ENCODE measurements around the gene PCBP3. TPM values are rescaled to one million over a fixed set of nuclear protein-coding genes. Genes with fewer than 3 reads are reported as not detected.

PCBP3 gene
- total RNA-seq, 4 donors from 2014 or later = 0.77 to 8.6 (median 3.2) TPM; not detected in 1

- no peak for DNase-seq
- TF ChIP-seq CTCF (IDR thresholded peaks at IDR 0.05) (no peak), POLR2A (IDR thresholded peaks at IDR 0.05) (no peak)
- H3K9me3 ChIP-seq = no peaks in the 10 kb centered on the region
- H3K27me3 ChIP-seq = no peaks in the 10 kb centered on the region
- intact Hi-C loops (cut with DNase I; ENCODE audit: low total_unique reads) = no loop called here
- H3K36me3 ChIP-seq = no peaks in the 10 kb centered on the region
- no peak overlapping the region for H3K4me3 ChIP-seq
- H3K4me1 ChIP-seq = no peaks in the 10 kb centered on the region
- H3K27ac ChIP-seq = no peak overlapping the region
Observed at GRCh38 chr21:45865106-45865835, 221.7 kb downstream of the PCBP3 start.

GRCh38 chr21:45866551-45866950 lies 223.0 kb downstream of the PCBP3 start:
- no peaks in the 10 kb centered on the region for H3K36me3 ChIP-seq
- H3K4me1 ChIP-seq = no peaks in the 10 kb centered on the region
- no peaks in the 10 kb centered on the region for H3K9me3 ChIP-seq
- no peak overlapping the region for H3K27ac ChIP-seq
- H3K4me3 ChIP-seq = no peak overlapping the region
- no peak for DNase-seq
- intact Hi-C loops (cut with DNase I; ENCODE audit: low total_unique reads) = no loop called here
- TF ChIP-seq POLR2A (IDR thresholded peaks at IDR 0.05) (no peak), CTCF (IDR thresholded peaks at IDR 0.05) (no peak)
- no peaks in the 10 kb centered on the region for H3K27me3 ChIP-seq

GRCh38 chr21:45867041-45867666 lies 223.6 kb downstream of the PCBP3 start:
- no peak for DNase-seq
- H3K27ac ChIP-seq = no peak overlapping the region
- intact Hi-C loops (cut with DNase I; ENCODE audit: low total_unique reads) = no loop called here
- no peak overlapping the region for H3K4me3 ChIP-seq
- no peaks in the 10 kb centered on the region for H3K27me3 ChIP-seq
- H3K36me3 ChIP-seq = no peaks in the 10 kb centered on the region
- H3K4me1 ChIP-seq = no peaks in the 10 kb centered on the region
- no peaks in the 10 kb centered on the region for H3K9me3 ChIP-seq
- TF ChIP-seq POLR2A (IDR thresholded peaks at IDR 0.05) (no peak), CTCF (IDR thresholded peaks at IDR 0.05) (no peak)

DNA sequence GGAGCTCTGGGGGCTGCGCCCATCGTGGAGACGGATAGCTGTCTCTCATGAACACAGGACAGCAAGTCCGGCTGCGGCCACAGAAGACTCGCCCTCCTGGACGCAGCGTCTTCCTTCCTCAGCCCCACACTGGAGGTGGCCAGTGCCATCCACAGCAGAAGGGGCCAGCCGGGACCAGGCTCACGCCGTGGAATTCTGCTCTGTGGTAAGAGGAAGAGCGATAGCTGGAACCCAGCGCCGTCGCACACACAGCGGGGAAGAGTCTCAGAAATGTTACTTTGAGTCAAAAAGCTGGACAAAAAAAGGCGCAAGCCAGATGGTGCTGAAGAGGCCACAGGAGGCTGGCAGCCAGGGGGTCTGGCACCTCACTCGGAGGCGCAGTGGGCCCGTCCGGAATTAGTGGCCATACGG lies 224.2 kb downstream of the PCBP3 start:
- Histone ChIP-seq H3K4me3 (no peak overlapping the region), H3K4me1 (no peaks in the 10 kb centered on the region), H3K27ac (no peak overlapping the region), H3K9me3 (no peaks in the 10 kb centered on the region), H3K27me3 (no peaks in the 10 kb centered on the region), H3K36me3 (no peaks in the 10 kb centered on the region)
- TF ChIP-seq CTCF (IDR thresholded peaks at IDR 0.05) (no peak), POLR2A (IDR thresholded peaks at IDR 0.05) (no peak)
- intact Hi-C loops (cut with DNase I; ENCODE audit: low total_unique reads) = no loop called here
- DNase-seq = no peak

GRCh38 chr21:45868086-45868485 lies 224.6 kb downstream of the PCBP3 start:
- no peaks in the 10 kb centered on the region for H3K27me3 ChIP-seq
- intact Hi-C loops (cut with DNase I; ENCODE audit: low total_unique reads) = no loop called here
- no peak for DNase-seq

More at GRCh38 chr21:45868086-45868485, 224.6 kb downstream of the PCBP3 start:
- no peak for TF ChIP-seq POLR2A (IDR thresholded peaks at IDR 0.05)
- no peak for TF ChIP-seq CTCF (IDR thresholded peaks at IDR 0.05)
- Histone ChIP-seq H3K9me3 (no peaks in the 10 kb centered on the region), H3K27ac (no peak overlapping the region), H3K36me3 (no peaks in the 10 kb centered on the region), H3K4me3 (no peak overlapping the region), H3K4me1 (no peaks in the 10 kb centered on the region)
